DND-41 (cell line): Measurements from ENCODE around the gene NUP153.

Experiments used
- ATAC-seq: fragments of 200-7000 bp; cut with Tn5 transposase; 3 replicates; pipeline ENCODE4 v1.9.1; 2021; ENCODE audit warnings: low read depth; ENCODE audit not compliant: insufficient read depth
- DNase-seq: peaks from one replicate; pipeline ENCODE4 v3.0.0-alpha.2; 2020
- H2AFZ ChIP-seq: 2 replicates; pipeline ENCODE4 v1.6.0; 2012; ENCODE audit warnings: low read depth, low read length
- H3K27ac ChIP-seq: 2 replicates; pipeline ENCODE4 v1.5.1; 2012; ENCODE audit warnings: low read length, inconsistent platforms
- H3K27me3 ChIP-seq: fragments of 200-600 bp; sonication (generic); 2 replicates; pipeline ENCODE4 v1.6.0; 2012; ENCODE audit warnings: low read length, mild to moderate bottlenecking, inconsistent platforms; ENCODE audit not compliant: insufficient read depth, poor library complexity
- H3K36me3 ChIP-seq: 2 replicates; pipeline ENCODE4 v1.5.1; 2012; ENCODE audit warnings: low read length, inconsistent platforms; ENCODE audit not compliant: insufficient read depth
- H3K4me1 ChIP-seq: 2 replicates; pipeline ENCODE4 v1.5.1; 2012; ENCODE audit warnings: mild to moderate bottlenecking, low read length; ENCODE audit not compliant: insufficient read depth
- H3K4me2 ChIP-seq: 2 replicates; pipeline ENCODE4 v1.6.0; 2012; ENCODE audit warnings: mild to moderate bottlenecking, moderate library complexity, low read length, inconsistent platforms; ENCODE audit not compliant: insufficient read depth
- H3K4me3 ChIP-seq, 2 experiments: fragments of 200-600 bp in 1 of 2; shearing (Covaris generic) in 1 of 2; 2 replicates each; pipeline ENCODE4 v1.5.1; 2012 to 2016; ENCODE audit warnings: inconsistent platforms in 2 of 2, low read length in 2 of 2, mild to moderate bottlenecking in 2 of 2, low read depth in 1 of 2, moderate library complexity in 1 of 2
- H3K79me2 ChIP-seq: 2 replicates; pipeline ENCODE4 v1.6.0; 2012; ENCODE audit warnings: low read length, inconsistent platforms; ENCODE audit not compliant: insufficient read depth
- H3K9ac ChIP-seq: 2 replicates; pipeline ENCODE4 v1.6.0; 2012; ENCODE audit warnings: low read depth, mild to moderate bottlenecking, inconsistent platforms, low read length, moderate library complexity
- H3K9me3 ChIP-seq: 2 replicates; pipeline ENCODE4 v1.5.1; 2012; ENCODE audit warnings: low read length, moderate library complexity, mild to moderate bottlenecking, inconsistent platforms; ENCODE audit not compliant: insufficient read depth, severe bottlenecking
- H4K20me1 ChIP-seq: 2 replicates; pipeline ENCODE4 v1.6.0; 2012; ENCODE audit warnings: low read length; ENCODE audit not compliant: insufficient read depth
- EZH2 ChIP-seq: IDR thresholded peaks from 3 replicates; pipeline ENCODE4 v1.6.1; 2012; ENCODE audit warnings: borderline replicate concordance, low read depth, mild to moderate bottlenecking, moderate library complexity, low read length, inconsistent platforms; ENCODE audit not compliant: severe bottlenecking
- TF ChIP-seq, protein P1 (sequence below): IDR thresholded peaks from 2 replicates; pipeline ENCODE4 v1.5.1; 2012; ENCODE audit warnings: borderline replicate concordance, low read length, moderate library complexity, mild to moderate bottlenecking; ENCODE audit not compliant: poor library complexity, severe bottlenecking; ENCODE audit errors: extremely low read depth

NUP153 gene

GRCh38 chr6:17683428-17683827, 23.3 kb downstream of the NUP153 start:
- TF ChIP-seq, protein P1, sequence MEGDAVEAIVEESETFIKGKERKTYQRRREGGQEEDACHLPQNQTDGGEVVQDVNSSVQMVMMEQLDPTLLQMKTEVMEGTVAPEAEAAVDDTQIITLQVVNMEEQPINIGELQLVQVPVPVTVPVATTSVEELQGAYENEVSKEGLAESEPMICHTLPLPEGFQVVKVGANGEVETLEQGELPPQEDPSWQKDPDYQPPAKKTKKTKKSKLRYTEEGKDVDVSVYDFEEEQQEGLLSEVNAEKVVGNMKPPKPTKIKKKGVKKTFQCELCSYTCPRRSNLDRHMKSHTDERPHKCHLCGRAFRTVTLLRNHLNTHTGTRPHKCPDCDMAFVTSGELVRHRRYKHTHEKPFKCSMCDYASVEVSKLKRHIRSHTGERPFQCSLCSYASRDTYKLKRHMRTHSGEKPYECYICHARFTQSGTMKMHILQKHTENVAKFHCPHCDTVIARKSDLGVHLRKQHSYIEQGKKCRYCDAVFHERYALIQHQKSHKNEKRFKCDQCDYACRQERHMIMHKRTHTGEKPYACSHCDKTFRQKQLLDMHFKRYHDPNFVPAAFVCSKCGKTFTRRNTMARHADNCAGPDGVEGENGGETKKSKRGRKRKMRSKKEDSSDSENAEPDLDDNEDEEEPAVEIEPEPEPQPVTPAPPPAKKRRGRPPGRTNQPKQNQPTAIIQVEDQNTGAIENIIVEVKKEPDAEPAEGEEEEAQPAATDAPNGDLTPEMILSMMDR, result no peak
- TF ChIP-seq EZH2, result no peak
- H3K79me2 ChIP-seq, result peaks cover 98% of the 10 kb centered on the region
- no peaks in the 10 kb centered on the region for H3K4me1 ChIP-seq
- H3K4me2 ChIP-seq, result no peak overlapping the region
- H3K4me3 ChIP-seq, result no peak overlapping the region
- H2AFZ ChIP-seq, result no peak overlapping the region
- H3K9me3 ChIP-seq, result no peaks in the 10 kb centered on the region
- ATAC-seq, result no peak
- peaks cover 87% of the 10 kb centered on the region for H3K36me3 ChIP-seq
- no peak overlapping the region for H3K9ac ChIP-seq
- no peaks in the 10 kb centered on the region for H3K27me3 ChIP-seq
- DNase-seq, result no peak
- no peak overlapping the region for H3K27ac ChIP-seq
- H4K20me1 ChIP-seq, result peaks cover 90% of the 10 kb centered on the region

GRCh38 chr6:17679726-17680125, 27.0 kb downstream of the NUP153 start:
- Histone ChIP-seq H3K36me3 (peaks cover 88% of the 10 kb centered on the region), H3K4me1 (no peaks in the 10 kb centered on the region), H3K27me3 (no peaks in the 10 kb centered on the region), H2AFZ (no peak overlapping the region), H3K4me2 (no peak overlapping the region), H3K4me3 (no peak overlapping the region), H3K79me2 (peaks cover 100% of the 10 kb centered on the region), H3K9ac (no peak overlapping the region), H4K20me1 (peaks cover 91% of the 10 kb centered on the region), H3K9me3 (no peaks in the 10 kb centered on the region), H3K27ac (no peak overlapping the region)
- ATAC-seq, result no peak
- DNase-seq, result no peak
- no peak for TF ChIP-seq EZH2
- TF ChIP-seq, protein P1, result no peak

DNA sequence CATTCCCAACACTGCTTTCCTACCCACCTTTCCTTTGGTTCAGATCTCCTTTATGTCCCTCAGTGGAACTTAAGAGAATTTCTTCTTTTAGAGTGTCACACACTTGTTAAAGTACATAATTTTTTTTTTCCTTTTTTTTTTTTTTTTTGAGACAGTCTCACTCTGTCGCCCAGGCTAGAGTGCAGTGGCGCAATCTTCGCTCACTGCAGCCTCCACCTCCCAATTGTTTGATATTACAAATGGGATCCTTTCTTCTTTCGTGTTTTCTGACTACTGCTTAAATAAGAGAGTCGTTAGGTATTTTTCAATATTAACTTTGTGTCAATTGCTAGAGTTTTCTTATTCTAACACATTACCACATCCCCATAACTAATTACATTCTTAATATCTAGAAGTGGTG, 29.1 kb downstream of the NUP153 start:
- H3K4me3 ChIP-seq, result no peak overlapping the region
- no peak for DNase-seq
- peaks cover 99% of the 10 kb centered on the region for H3K79me2 ChIP-seq
- no peak overlapping the region for H3K9ac ChIP-seq
- no peak overlapping the region for H3K27ac ChIP-seq
- H3K27me3 ChIP-seq, result no peaks in the 10 kb centered on the region
- TF ChIP-seq, protein P1, result no peak
- no peak for TF ChIP-seq EZH2
- no peaks in the 10 kb centered on the region for H3K4me1 ChIP-seq
- H3K9me3 ChIP-seq, result no peaks in the 10 kb centered on the region
- ATAC-seq, result no peak
- no peak overlapping the region for H3K4me2 ChIP-seq
- H3K36me3 ChIP-seq, result peaks cover 88% of the 10 kb centered on the region
- no peak overlapping the region for H2AFZ ChIP-seq
- peaks cover 85% of the 10 kb centered on the region for H4K20me1 ChIP-seq
